MCF 10A (cell line): ENCODE data around the gene RIN2. TPM values are rescaled to one million over a fixed set of nuclear protein-coding genes. Genes with fewer than 3 reads are reported as not detected.

Experiments used
- BruUV-seq: library from RNA; stranded (reverse); fragments of 400-500 nt; replicated peaks from 2 replicates; lab custom pipeline; 2021; lab: Mats Ljungman, UMichigan
- CTCF ChIA-PET: fragments of 300-600 bp; sonication (Branson Sonifier 250); formaldehyde crosslinking; extraction: SDS; loops from one replicate; lab custom pipeline; 2021; ENCODE audit warnings: antibody characterized with exemption, inconsistent platforms; lab: Yijun Ruan, JAX
- POLR2A ChIA-PET: fragments of 300-600, 350-650 bp; sonication (Branson Sonifier 250); formaldehyde crosslinking; extraction: SDS; loops from one replicate; lab custom pipeline; 2020; ENCODE audit warnings: antibody characterized with exemption, inconsistent platforms; lab: Yijun Ruan, JAX
- DNase-seq: peaks from one replicate; pipeline ENCODE4 v3.0.0-alpha.2; 2018; ENCODE audit not compliant: unreplicated experiment
- H3K27ac Mint-ChIP-seq: one replicate; pipeline ENCODE4 v1.8.0; 2022; ENCODE audit warnings: mild to moderate bottlenecking, low read depth, mixed read lengths; ENCODE audit not compliant: unreplicated experiment
- H3K27me3 Mint-ChIP-seq: one replicate; pipeline ENCODE4 v1.8.0; 2022; ENCODE audit warnings: mixed read lengths; ENCODE audit not compliant: insufficient read depth, unreplicated experiment
- H3K36me3 Mint-ChIP-seq: one replicate; pipeline ENCODE4 v1.8.0; 2022; ENCODE audit warnings: mild to moderate bottlenecking, moderate library complexity, mixed read lengths; ENCODE audit not compliant: insufficient read depth, unreplicated experiment
- H3K4me1 Mint-ChIP-seq: one replicate; pipeline ENCODE4 v1.8.0; 2022; ENCODE audit warnings: mixed read lengths; ENCODE audit not compliant: insufficient read depth, unreplicated experiment
- H3K4me3 Mint-ChIP-seq: one replicate; pipeline ENCODE4 v1.8.0; 2022; ENCODE audit warnings: mild to moderate bottlenecking, moderate library complexity, mixed read lengths; ENCODE audit not compliant: unreplicated experiment
- H3K9me3 Mint-ChIP-seq: one replicate; pipeline ENCODE4 v1.8.0; 2022; ENCODE audit warnings: mixed read lengths; ENCODE audit not compliant: unreplicated experiment
- intact Hi-C: fragments of 100-400 bp; cut with micrococcal nuclease; formaldehyde crosslinking; loops from 2 replicates; pipeline ENCODE4 v1.14.1; 2022
- total RNA-seq: library from RNA; stranded (reverse); gene quantifications from 2 replicates; pipeline ENCODE4 v1.2.3, GENCODE V29; 2022
- TF ChIP-seq, protein P1 (sequence below): fragments of 200-600 bp; IDR thresholded peaks from one replicate; pipeline ENCODE4 v1.8.0; 2022; ENCODE audit warnings: antibody characterized with exemption, mild to moderate bottlenecking; ENCODE audit not compliant: unreplicated experiment

The RIN2 gene
- total RNA-seq, 1 experiment from 2014 or later: 23.9 TPM

DNA sequence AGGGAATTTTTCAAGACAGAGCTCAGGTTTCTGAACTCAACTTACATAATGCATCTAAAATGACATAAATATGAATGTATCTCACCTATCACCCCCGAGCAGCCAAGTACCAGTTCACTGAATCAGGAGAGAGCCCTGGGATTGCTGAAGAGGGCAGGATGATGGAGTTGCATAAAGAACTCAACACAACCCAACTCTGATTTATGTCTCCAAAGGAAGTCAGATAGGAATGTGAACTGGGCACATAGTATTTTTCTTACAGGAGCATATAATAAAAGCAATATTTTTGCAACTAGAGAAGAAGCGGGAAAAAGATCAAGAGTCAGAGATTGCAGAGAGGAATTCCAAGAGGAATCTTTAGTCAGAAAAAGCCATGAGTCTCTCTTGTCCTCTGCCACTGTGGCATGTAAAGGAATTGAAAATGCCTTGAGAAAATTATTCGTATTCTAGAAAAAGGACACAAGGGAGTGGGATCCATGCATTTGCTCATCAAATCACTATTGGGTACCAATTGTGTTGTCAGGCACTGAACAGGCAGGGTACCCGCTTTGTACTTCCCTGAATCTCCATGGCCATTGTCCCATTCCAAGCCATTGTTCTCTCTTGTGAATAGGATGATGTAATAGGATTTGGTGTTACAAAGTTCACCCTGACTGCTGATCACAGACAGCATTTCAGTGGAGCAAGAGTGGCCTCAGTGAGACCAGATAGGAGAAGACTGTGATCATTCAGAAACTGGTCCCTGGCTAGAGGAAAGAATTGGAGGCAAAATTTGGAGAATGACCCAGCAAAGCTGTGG is 16.3 kb downstream of the RIN2 start:
- TF ChIP-seq, protein P1, sequence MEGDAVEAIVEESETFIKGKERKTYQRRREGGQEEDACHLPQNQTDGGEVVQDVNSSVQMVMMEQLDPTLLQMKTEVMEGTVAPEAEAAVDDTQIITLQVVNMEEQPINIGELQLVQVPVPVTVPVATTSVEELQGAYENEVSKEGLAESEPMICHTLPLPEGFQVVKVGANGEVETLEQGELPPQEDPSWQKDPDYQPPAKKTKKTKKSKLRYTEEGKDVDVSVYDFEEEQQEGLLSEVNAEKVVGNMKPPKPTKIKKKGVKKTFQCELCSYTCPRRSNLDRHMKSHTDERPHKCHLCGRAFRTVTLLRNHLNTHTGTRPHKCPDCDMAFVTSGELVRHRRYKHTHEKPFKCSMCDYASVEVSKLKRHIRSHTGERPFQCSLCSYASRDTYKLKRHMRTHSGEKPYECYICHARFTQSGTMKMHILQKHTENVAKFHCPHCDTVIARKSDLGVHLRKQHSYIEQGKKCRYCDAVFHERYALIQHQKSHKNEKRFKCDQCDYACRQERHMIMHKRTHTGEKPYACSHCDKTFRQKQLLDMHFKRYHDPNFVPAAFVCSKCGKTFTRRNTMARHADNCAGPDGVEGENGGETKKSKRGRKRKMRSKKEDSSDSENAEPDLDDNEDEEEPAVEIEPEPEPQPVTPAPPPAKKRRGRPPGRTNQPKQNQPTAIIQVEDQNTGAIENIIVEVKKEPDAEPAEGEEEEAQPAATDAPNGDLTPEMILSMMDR: no peak
- no peaks in the 10 kb centered on the region for H3K27me3 Mint-ChIP-seq
- BruUV-seq: no TSS peak
- intact Hi-C loops: no loop called here
- peaks cover 6% of the 10 kb centered on the region for H3K4me1 Mint-ChIP-seq
- ChIA-PET POLR2A (interaction anchor here (0.9 to 1.7 kb wide), 5 partner anchors 10 to 79 kb away, joined by 3 to 7 read pairs (median 4); no protein-coding TSS in a partner anchor), CTCF (interaction anchor here (0.7 to 5.8 kb wide), 8 partner anchors 10 to 220 kb away, joined by 3 to 46 read pairs (median 5); no protein-coding TSS in a partner anchor)
- no peak overlapping the region for H3K4me3 Mint-ChIP-seq
- DNase-seq: no peak
- H3K9me3 Mint-ChIP-seq: no peaks in the 10 kb centered on the region
- H3K27ac Mint-ChIP-seq: no peak overlapping the region
- H3K36me3 Mint-ChIP-seq: no peaks in the 10 kb centered on the region

DNA sequence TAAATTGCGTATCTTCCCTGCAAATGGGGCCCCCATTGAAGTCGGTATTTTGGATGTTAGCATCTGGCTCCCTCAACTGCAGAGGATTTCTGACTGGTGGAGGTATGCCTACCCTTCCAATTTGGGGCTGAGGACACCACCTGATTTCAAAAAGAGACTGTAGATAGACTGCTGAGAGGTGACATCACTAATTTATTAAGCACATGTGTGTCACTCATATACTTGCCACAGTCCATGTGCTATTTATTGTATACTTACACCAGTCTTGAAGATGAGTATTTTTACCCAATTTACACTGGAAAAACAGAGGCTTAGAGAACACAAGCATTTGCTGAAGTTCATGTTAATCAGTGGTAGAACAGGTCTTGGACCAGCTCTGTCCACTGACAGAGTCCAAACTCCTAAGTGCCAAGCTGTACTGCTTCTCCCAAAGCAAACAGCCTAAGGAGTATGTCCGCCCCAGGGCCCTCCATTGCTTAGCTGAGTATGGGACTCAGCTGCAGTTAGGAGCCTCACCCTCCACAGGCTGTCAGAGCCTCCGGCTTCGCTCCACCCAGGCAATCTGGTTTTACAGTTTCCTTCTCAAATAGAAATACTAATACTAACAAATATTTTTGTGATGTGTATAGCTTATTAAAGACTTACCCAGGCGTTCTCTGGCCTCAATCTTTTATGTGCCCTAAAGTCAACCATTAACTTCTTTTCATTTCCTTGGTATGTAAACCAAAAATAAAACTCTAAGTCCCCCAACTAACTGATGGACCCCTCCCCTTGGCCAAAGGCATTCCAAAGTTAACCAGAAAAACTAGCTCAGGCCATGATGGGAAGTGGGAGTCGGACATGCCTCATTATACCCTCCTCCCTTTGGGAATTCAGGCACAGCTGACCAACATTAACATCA is 17.5 kb downstream of the RIN2 start:
- TF ChIP-seq, protein P1: no peak
- no TSS peak for BruUV-seq
- Mint-ChIP-seq H3K27ac (no peak overlapping the region), H3K27me3 (no peaks in the 10 kb centered on the region), H3K36me3 (no peaks in the 10 kb centered on the region), H3K4me3 (no peak overlapping the region), H3K4me1 (peaks cover 18% of the 10 kb centered on the region), H3K9me3 (peaks cover 2% of the 10 kb centered on the region)
- POLR2A ChIA-PET: interaction anchor here (0.7 to 1.3 kb wide), 2 partner anchors 78 to 775 kb away, joined by 4 read pairs; no protein-coding TSS in a partner anchor
- no peak for DNase-seq
- CTCF ChIA-PET: interaction anchor here (0.7 to 1.9 kb wide), 9 partner anchors 8 to 83 kb away, joined by 3 to 6 read pairs (median 4); no protein-coding TSS in a partner anchor
- intact Hi-C loops: no loop called here

DNA sequence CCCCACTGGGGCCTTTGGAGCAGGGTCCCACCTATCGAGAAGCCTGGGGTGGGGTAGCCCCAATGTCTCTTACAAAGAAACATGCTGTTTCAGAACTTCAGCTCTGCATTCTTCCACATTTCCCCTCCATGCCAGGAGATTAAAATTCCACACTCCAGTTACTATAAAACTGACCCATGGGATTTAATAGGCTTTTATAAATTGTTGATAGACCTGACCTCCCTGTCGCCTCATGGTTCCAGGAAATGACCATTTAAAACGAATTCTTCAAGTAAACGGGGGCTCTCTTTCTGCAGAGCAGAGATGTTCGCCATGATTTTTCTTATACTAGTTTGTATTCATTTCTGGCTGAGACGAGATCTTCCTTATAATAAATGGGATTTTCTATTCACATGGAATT is 19.3 kb downstream of the RIN2 start:
- no peaks in the 10 kb centered on the region for H3K36me3 Mint-ChIP-seq
- CTCF ChIA-PET: interaction anchor here (0.9 to 1.7 kb wide), 2 partner anchors 9 to 89 kb away, joined by 3 to 6 read pairs; no protein-coding TSS in a partner anchor
- BruUV-seq: no TSS peak
- intact Hi-C loops: no loop called here
- H3K4me3 Mint-ChIP-seq: no peak overlapping the region
- peaks cover 6% of the 10 kb centered on the region for H3K9me3 Mint-ChIP-seq
- DNase-seq: no peak
- H3K4me1 Mint-ChIP-seq: peaks cover 23% of the 10 kb centered on the region
- POLR2A ChIA-PET: interaction anchor here (0.7 kb wide), 1 partner anchor 158 kb away, joined by 3 read pairs; no protein-coding TSS in a partner anchor
- TF ChIP-seq, protein P1: no peak
- H3K27ac Mint-ChIP-seq: no peak overlapping the region
- no peaks in the 10 kb centered on the region for H3K27me3 Mint-ChIP-seq
